IMR-90 (cell line): ENCODE measurements around the gene CEP20.

ENCODE experiments used
- BHLHE40 ChIP-seq: fragments of 150-350 bp; IDR thresholded peaks from 2 replicates; pipeline ENCODE4 v1.6.1; 2016; ENCODE audit warnings: mild to moderate bottlenecking, low read depth, low read length
- POLR2A ChIP-seq: IDR thresholded peaks from 2 replicates; pipeline ENCODE4 v1.6.1; 2012; ENCODE audit warnings: mild to moderate bottlenecking, low read depth, low read length
- RCOR1 ChIP-seq: IDR thresholded peaks from 2 replicates; pipeline ENCODE4 v1.6.1; 2012; ENCODE audit warnings: mild to moderate bottlenecking, low read length, improper control_type of control experiment; ENCODE audit not compliant: insufficient replicate concordance
- TF ChIP-seq, protein P1 (sequence below): conservative IDR thresholded peaks from 2 replicates; pipeline ENCODE4 v1.5.1; 2012; ENCODE audit warnings: mild to moderate bottlenecking, low read depth, low read length, improper control_type of control experiment

DNA sequence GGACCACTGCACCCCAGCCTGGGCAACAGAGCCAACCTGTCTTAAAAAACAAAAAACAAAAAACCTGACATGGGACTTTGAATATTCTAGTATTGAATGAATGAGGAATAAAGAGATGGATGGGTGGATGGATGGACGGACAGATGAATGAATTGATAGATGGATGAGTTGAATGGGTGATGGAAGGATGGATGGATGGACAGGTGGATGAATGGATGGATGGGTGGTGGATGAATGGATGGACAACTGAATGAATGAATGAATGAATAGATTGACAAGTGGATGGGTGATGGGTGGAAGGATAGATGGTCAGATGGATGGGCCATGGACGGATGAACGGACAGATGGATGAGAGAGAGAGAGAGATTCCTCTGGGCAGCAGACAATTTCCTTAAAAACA lies 22.8 kb upstream of the CEP20 start:
- no peak for TF ChIP-seq RCOR1
- TF ChIP-seq, protein P1, sequence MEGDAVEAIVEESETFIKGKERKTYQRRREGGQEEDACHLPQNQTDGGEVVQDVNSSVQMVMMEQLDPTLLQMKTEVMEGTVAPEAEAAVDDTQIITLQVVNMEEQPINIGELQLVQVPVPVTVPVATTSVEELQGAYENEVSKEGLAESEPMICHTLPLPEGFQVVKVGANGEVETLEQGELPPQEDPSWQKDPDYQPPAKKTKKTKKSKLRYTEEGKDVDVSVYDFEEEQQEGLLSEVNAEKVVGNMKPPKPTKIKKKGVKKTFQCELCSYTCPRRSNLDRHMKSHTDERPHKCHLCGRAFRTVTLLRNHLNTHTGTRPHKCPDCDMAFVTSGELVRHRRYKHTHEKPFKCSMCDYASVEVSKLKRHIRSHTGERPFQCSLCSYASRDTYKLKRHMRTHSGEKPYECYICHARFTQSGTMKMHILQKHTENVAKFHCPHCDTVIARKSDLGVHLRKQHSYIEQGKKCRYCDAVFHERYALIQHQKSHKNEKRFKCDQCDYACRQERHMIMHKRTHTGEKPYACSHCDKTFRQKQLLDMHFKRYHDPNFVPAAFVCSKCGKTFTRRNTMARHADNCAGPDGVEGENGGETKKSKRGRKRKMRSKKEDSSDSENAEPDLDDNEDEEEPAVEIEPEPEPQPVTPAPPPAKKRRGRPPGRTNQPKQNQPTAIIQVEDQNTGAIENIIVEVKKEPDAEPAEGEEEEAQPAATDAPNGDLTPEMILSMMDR: no peak
- no peak for TF ChIP-seq POLR2A
- no peak for TF ChIP-seq BHLHE40
